Endothelial cell of umbilical vein (primary cell): ENCODE results near the gene CBLB.

ENCODE experiments used
- CTCF ChIP-seq, 2 donors: IDR thresholded peaks; 1 replicate in 1 of 2; 2 replicates in 1 of 2; pipeline ENCODE4 v1.5.1; 2011; ENCODE audit warnings: low read length in 2 of 2, mild to moderate bottlenecking in 2 of 2, moderate library complexity in 2 of 2, control low read depth in 1 of 2, inconsistent platforms in 1 of 2, low read depth in 1 of 2; ENCODE audit not compliant: insufficient read depth in 1 of 2; ENCODE audit errors: extremely low read depth in 1 of 2
- EZH2 ChIP-seq: IDR thresholded peaks from 2 replicates; pipeline ENCODE4 v1.6.1; 2012; ENCODE audit warnings: borderline replicate concordance, low read depth, mild to moderate bottlenecking, moderate library complexity, low read length, inconsistent platforms; ENCODE audit not compliant: severe bottlenecking
- JUN ChIP-seq: IDR thresholded peaks from 2 replicates; pipeline ENCODE4 v1.6.1; 2011; ENCODE audit warnings: borderline replicate concordance, low read depth; ENCODE audit not compliant: insufficient read length, insufficient read depth
- MAX ChIP-seq: IDR thresholded peaks from 2 replicates; pipeline ENCODE4 v1.6.1; 2011; ENCODE audit not compliant: insufficient read depth, insufficient read length
- POLR2A ChIP-seq: IDR thresholded peaks from 2 replicates; pipeline ENCODE4 v1.6.1; 2012; ENCODE audit warnings: low read depth, mild to moderate bottlenecking, control low read depth, low read length
- POLR2AphosphoS5 ChIP-seq: IDR thresholded peaks from 2 replicates; pipeline ENCODE4 v1.6.1; 2012; ENCODE audit warnings: low read depth, mild to moderate bottlenecking, control low read depth, low read length, moderate library complexity; ENCODE audit not compliant: insufficient read depth

GRCh38 chr3:105830836-105831235 is 38.0 kb downstream of the CBLB start:
- TF ChIP-seq CTCF (IDR thresholded peaks at IDR 0.05; ENCODE audit: extremely low read depth in 1 of 2, insufficient read depth in 1 of 2, low read depth in 1 of 2, low read length in 2 of 2): no peak
- TF ChIP-seq POLR2A: no peak
- TF ChIP-seq JUN: no peak
- TF ChIP-seq POLR2AphosphoS5: no peak
- no peak for TF ChIP-seq EZH2
- TF ChIP-seq MAX: no peak
